Activated T-cell treated with anti-CD3 and anti-CD28 coated beads, Interleukin-2, amount 50 U/mL, for 1 hour (primary cell): ENCODE measurements around the gene LAMB3.

ENCODE experiments used
- DNase-seq: peaks from one replicate; pipeline ENCODE4 v3.0.0-alpha.2; 2020

LAMB3 gene

GRCh38 chr1:209617047-209617673 lies 35.1 kb downstream of the LAMB3 start:
- no peak for DNase-seq

- no peak for DNase-seq
These were observed 35.7 kb downstream of the LAMB3 start for GRCh38 chr1:209616366-209617046.

- DNase-seq: no peak
These were observed 37.3 kb downstream of the LAMB3 start for GRCh38 chr1:209614906-209615305.

GRCh38 chr1:209614151-209614420 lies 38.1 kb downstream of the LAMB3 start:
- no peak for DNase-seq

- no peak for DNase-seq
These were observed 38.6 kb downstream of the LAMB3 start for GRCh38 chr1:209613400-209614150.

GRCh38 chr1:209612646-209613399 lies 39.4 kb downstream of the LAMB3 start:
- no peak for DNase-seq

- no peak for DNase-seq
These were observed 40.3 kb downstream of the LAMB3 start for GRCh38 chr1:209611771-209612570.

- no peak for DNase-seq
These were observed 41.7 kb downstream of the LAMB3 start for GRCh38 chr1:209610631-209610905.

- no peak for DNase-seq
These were observed 42.2 kb downstream of the LAMB3 start for GRCh38 chr1:209609791-209610630.

GRCh38 chr1:209609041-209609790 lies 43.0 kb downstream of the LAMB3 start:
- DNase-seq: no peak

- DNase-seq: no peak
These were observed 44.4 kb downstream of the LAMB3 start for GRCh38 chr1:209607795-209608178.

- DNase-seq: no peak
These were observed 45.0 kb downstream of the LAMB3 start for GRCh38 chr1:209607102-209607794.

GRCh38 chr1:209603877-209604276 lies 48.3 kb downstream of the LAMB3 start:
- no peak for DNase-seq

- DNase-seq: peak; percentile 26
These were observed 50.2 kb downstream of the LAMB3 start for GRCh38 chr1:209601809-209602657.

GRCh38 chr1:209600541-209600940 lies 51.7 kb downstream of the LAMB3 start:
- no peak for DNase-seq

- no peak for DNase-seq
These were observed 54.0 kb downstream of the LAMB3 start for GRCh38 chr1:209598227-209598626.

- DNase-seq: no peak
These were observed 54.7 kb downstream of the LAMB3 start for GRCh38 chr1:209597499-209597898.

- no peak for DNase-seq
These were observed 56.5 kb downstream of the LAMB3 start for GRCh38 chr1:209595599-209596285.

GRCh38 chr1:209595028-209595427 lies 57.2 kb downstream of the LAMB3 start:
- DNase-seq: no peak
